ENCODE results near the gene HOXA1. TPM values are rescaled to one million over a fixed set of nuclear protein-coding genes. Genes with fewer than 3 reads are reported as not detected.

Gene HOXA1
- total RNA-seq, 4 donors from 2014 or later: 1.6 to 2.5 (median 2.2) TPM

DNA sequence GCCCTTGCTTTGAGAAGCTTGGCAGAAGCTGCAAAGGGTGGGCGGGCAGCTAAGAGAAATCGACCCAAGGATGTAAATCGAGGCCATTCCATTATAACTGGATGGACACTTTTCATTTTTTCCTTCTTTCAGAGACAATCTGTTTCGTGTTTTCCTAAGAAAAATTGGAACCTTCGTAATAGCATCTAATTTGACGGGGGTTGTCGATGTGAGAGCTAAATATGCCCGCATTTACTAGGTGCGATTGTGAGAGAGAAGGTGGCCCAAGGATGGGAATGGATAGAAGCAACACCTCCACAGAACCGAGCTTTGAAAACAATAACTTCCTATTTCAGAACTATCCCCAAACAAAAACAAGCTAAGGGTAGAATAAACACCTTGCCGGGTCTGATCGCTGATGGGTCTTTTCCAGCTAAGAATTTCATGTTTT is 35.6 kb upstream of the HOXA1 start:
- 46 to 48% methylated on average over 12 of the region's 12 CpGs for WGBS, 2 donors
- Histone ChIP-seq H3K36me3 (no peaks in the 10 kb centered on the region), H3K27ac (peak overlapping the region; percentile 96 to 99 (median 96)), H3K4me3 (peak overlapping the region; percentile 68 to 97 (median 82)), H3K4me1 (peaks cover 12 to 81% (median 40%) of the 10 kb centered on the region in 3 donors), H3K9me3 (no peaks in the 10 kb centered on the region), H3K27me3 (no peaks in the 10 kb centered on the region)
- intact Hi-C loops (cut with DNase I): no loop called here
- TF ChIP-seq POLR2A (IDR thresholded peaks at IDR 0.05) (no peak), CTCF (IDR thresholded peaks at IDR 0.05) (no peak)
- no peak for DNase-seq

GRCh38 chr7:27130540-27131389 is 35.0 kb upstream of the HOXA1 start, which contains the start of gene HOXA4:
TSS of gene HOXA4 (minus strand) at chr7:27130757. CDS start at chr7:27130733, 24 bp downstream.
- peaks cover 9 to 81% (median 41%) of the 10 kb centered on the region in 3 donors for H3K4me1 ChIP-seq
- H3K36me3 ChIP-seq: no peaks in the 10 kb centered on the region
- peak; percentile 39 for DNase-seq
- peak within 1 kb of the TSS; percentile 96 to 99 (median 96) for H3K27ac ChIP-seq
- intact Hi-C loops (cut with DNase I): no loop called here
- peak within 1 kb of the TSS; percentile 68 to 97 (median 82) for H3K4me3 ChIP-seq
- 3 to 27% methylated on average over 6 to 11 of the region's 67 CpGs for WGBS, 2 donors
- H3K27me3 ChIP-seq: no peaks in the 10 kb centered on the region
- H3K9me3 ChIP-seq: no peaks in the 10 kb centered on the region
- no peak for TF ChIP-seq CTCF (IDR thresholded peaks at IDR 0.05)
- peak in 3 of 4 donors; percentile 59 to 94 (median 76) for TF ChIP-seq POLR2A (IDR thresholded peaks at IDR 0.05)

GRCh38 chr7:27129729-27130539 is 34.1 kb upstream of the HOXA1 start:
- peak overlapping the region; percentile 68 to 97 (median 82) for H3K4me3 ChIP-seq
- 22 to 25% methylated on average over 4 to 14 of the region's 72 CpGs for WGBS, 2 donors
- H3K4me1 ChIP-seq: peaks cover 6 to 81% (median 46%) of the 10 kb centered on the region in 3 donors
- DNase-seq: no peak
- TF ChIP-seq POLR2A (IDR thresholded peaks at IDR 0.05) (no peak), CTCF (IDR thresholded peaks at IDR 0.05) (peak in 3 of 6 experiments; percentile 17 to 38 (median 28))
- intact Hi-C loops (cut with DNase I): no loop called here
- H3K9me3 ChIP-seq: no peaks in the 10 kb centered on the region
- H3K36me3 ChIP-seq: no peaks in the 10 kb centered on the region
- peak overlapping the region; percentile 96 to 99 (median 96) for H3K27ac ChIP-seq
- no peaks in the 10 kb centered on the region for H3K27me3 ChIP-seq

DNA sequence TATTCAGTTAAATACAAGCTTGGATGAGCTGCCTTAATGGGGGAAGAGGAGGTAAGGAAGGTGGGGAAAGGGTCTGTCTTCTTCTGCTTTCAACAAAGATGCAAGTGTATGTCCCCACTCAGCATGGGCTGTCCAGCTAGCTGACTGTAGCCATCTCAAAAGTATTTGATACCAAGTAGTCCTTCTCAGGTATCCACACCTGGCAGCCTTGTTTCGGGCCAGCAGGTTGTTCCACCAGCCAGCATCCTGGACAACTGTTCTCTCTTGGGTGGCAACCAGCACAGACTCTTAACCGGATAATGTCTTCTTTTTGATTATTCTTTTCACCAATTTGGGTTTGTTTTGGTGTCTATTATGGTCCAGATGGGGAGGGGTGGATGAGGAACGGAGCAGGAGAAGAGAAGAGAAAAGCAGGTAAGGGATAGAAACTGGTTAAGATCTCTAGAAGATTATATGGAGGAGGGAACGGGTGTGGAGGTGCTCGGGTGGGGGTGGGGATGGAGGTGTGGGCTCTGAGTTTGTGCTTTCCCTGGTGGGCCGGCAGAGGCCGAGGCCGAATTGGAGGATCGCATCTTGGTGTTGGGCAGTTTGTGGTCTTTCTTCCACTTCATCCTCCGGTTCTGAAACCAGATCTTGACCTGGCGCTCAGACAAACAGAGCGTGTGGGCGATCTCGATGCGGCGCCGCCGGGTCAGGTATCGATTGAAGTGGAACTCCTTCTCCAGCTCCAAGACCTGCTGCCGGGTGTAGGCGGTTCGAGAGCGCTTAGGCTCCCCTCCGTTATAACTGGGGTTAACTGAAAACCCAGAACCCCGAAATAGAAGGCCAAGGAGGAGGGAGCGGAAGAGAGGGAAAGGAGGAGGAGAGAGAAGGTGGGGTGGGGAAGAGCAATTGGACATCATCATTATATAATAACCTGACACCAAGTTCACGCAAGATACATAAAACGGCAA is 33.3 kb upstream of the HOXA1 start:
- no peaks in the 10 kb centered on the region for H3K27me3 ChIP-seq
- TF ChIP-seq CTCF (IDR thresholded peaks at IDR 0.05) (no peak), POLR2A (IDR thresholded peaks at IDR 0.05) (no peak)
- no peaks in the 10 kb centered on the region for H3K9me3 ChIP-seq
- peak overlapping the region; percentile 68 to 97 (median 82) for H3K4me3 ChIP-seq
- peak overlapping the region; percentile 96 to 99 (median 96) for H3K27ac ChIP-seq
- no peaks in the 10 kb centered on the region for H3K36me3 ChIP-seq
- intact Hi-C loops (cut with DNase I): no loop called here
- WGBS, 2 donors: 26 to 34% methylated on average over 15 to 17 of the region's 28 CpGs
- H3K4me1 ChIP-seq: peaks cover 6 to 81% (median 51%) of the 10 kb centered on the region in 3 donors
- DNase-seq: no peak

Data from esophagus squamous epithelium (tissue), 5 donors.